Activated T-cell treated with anti-CD3 and anti-CD28 coated beads, Interleukin-2, amount 50 U/mL, for 72 hours (primary cell): ENCODE results near the gene CORO6. TPM values are rescaled to one million over a fixed set of nuclear protein-coding genes. Genes with fewer than 3 reads are reported as not detected.

Source experiments
- ATAC-seq, 2 donors: fragments of 150-1000 bp; cut with Tn5 transposase; replicated peaks in 1 of 2; 2 replicates each; pipeline ENCODE4 v1.10.0; 2021; ENCODE audit warnings: moderate library complexity in 2 of 2, mild to moderate bottlenecking in 1 of 2
- DNase-seq, 2 donors: peaks; one replicate each; pipeline ENCODE4 v3.0.0; 2021 to 2022; ENCODE audit warnings: mixed read lengths in 1 of 2
- H3K27ac Mint-ChIP-seq: one replicate; pipeline ENCODE4 v1.8.0; 2022; ENCODE audit warnings: mild to moderate bottlenecking, moderate library complexity, mixed read lengths
- H3K27me3 Mint-ChIP-seq: one replicate; pipeline ENCODE4 v1.8.0; 2022; ENCODE audit warnings: low read depth, mixed read lengths
- H3K36me3 Mint-ChIP-seq, 2 donors: one replicate each; pipeline ENCODE4 v1.8.0; 2022; ENCODE audit warnings: mixed read lengths in 2 of 2, mild to moderate bottlenecking in 1 of 2; ENCODE audit not compliant: insufficient read depth in 2 of 2
- H3K4me1 Mint-ChIP-seq: one replicate; pipeline ENCODE4 v1.8.0; 2022; ENCODE audit warnings: low read depth, mixed read lengths
- H3K4me3 Mint-ChIP-seq, 2 donors: one replicate each; pipeline ENCODE4 v1.8.0; 2022; ENCODE audit warnings: mild to moderate bottlenecking in 2 of 2, mixed read lengths in 2 of 2, moderate library complexity in 2 of 2
- H3K9me3 Mint-ChIP-seq, 2 donors: one replicate each; pipeline ENCODE4 v1.8.0; 2022; ENCODE audit warnings: mixed read lengths in 2 of 2
- total RNA-seq, 2 donors: library from RNA; stranded (reverse); gene quantifications; one replicate each; pipeline ENCODE4 v1.2.3, GENCODE V29; 2022

CORO6 gene
- total RNA-seq, 2 donors from 2014 or later: 10.4 to 13.9 TPM

- Mint-ChIP-seq H3K4me3 (peak overlapping the region; percentile 85 to 91), H3K4me1 (peaks cover 82% of the 10 kb centered on the region), H3K36me3 (no peaks in the 10 kb centered on the region), H3K9me3 (no peaks in the 10 kb centered on the region), H3K27me3 (no peaks in the 10 kb centered on the region), H3K27ac (peak overlapping the region; percentile 91)
- ATAC-seq: no peak
- no peak for DNase-seq
Measured at GRCh38 chr17:29625037-29625750, 2.5 kb upstream of the CORO6 start.

- ATAC-seq (peak; percentile 56 to 59), DNase-seq (peak; percentile 47 to 56)
- Mint-ChIP-seq H3K27ac (peak overlapping the region; percentile 80), H3K4me1 (peaks cover 76% of the 10 kb centered on the region), H3K9me3 (no peaks in the 10 kb centered on the region), H3K27me3 (no peaks in the 10 kb centered on the region), H3K36me3 (no peaks in the 10 kb centered on the region), H3K4me3 (peak overlapping the region; percentile 85 to 91)
Measured at GRCh38 chr17:29624586-29624985, 1.9 kb upstream of the CORO6 start.

- no peaks in the 10 kb centered on the region for H3K36me3 Mint-ChIP-seq
- no peaks in the 10 kb centered on the region for H3K9me3 Mint-ChIP-seq
- H3K27me3 Mint-ChIP-seq: no peaks in the 10 kb centered on the region
- H3K27ac Mint-ChIP-seq: peak overlapping the region; percentile 75
- no peak for DNase-seq
- peak overlapping the region; percentile 85 to 91 for H3K4me3 Mint-ChIP-seq
- H3K4me1 Mint-ChIP-seq: peaks cover 63% of the 10 kb centered on the region
- peak in 1 of 2 donors; percentile 1 for ATAC-seq
Measured at GRCh38 chr17:29623283-29623647, 553 bp upstream of the CORO6 start.

- ATAC-seq: no peak
- Mint-ChIP-seq H3K36me3 (no peaks in the 10 kb centered on the region), H3K4me1 (peaks cover 60% of the 10 kb centered on the region), H3K4me3 (peak overlapping the region; percentile 85 to 91), H3K27me3 (peaks cover 3% of the 10 kb centered on the region), H3K9me3 (no peaks in the 10 kb centered on the region), H3K27ac (no peak overlapping the region)
- DNase-seq: no peak
Measured at GRCh38 chr17:29621751-29622194, 939 bp downstream of the CORO6 start.

- no peak overlapping the region for H3K4me3 Mint-ChIP-seq
- H3K27me3 Mint-ChIP-seq: peaks cover 5% of the 10 kb centered on the region
- peaks cover 63% of the 10 kb centered on the region for H3K4me1 Mint-ChIP-seq
- no peak overlapping the region for H3K27ac Mint-ChIP-seq
- no peak for DNase-seq
- ATAC-seq: no peak
- H3K9me3 Mint-ChIP-seq: no peaks in the 10 kb centered on the region
- H3K36me3 Mint-ChIP-seq: no peaks in the 10 kb centered on the region
Measured at GRCh38 chr17:29620779-29621500, 1.8 kb downstream of the CORO6 start.

- no peak for ATAC-seq
- DNase-seq: no peak
- H3K4me3 Mint-ChIP-seq: no peak overlapping the region
- no peaks in the 10 kb centered on the region for H3K36me3 Mint-ChIP-seq
- H3K27ac Mint-ChIP-seq: no peak overlapping the region
- peaks cover 5% of the 10 kb centered on the region for H3K27me3 Mint-ChIP-seq
- no peaks in the 10 kb centered on the region for H3K9me3 Mint-ChIP-seq
- peaks cover 63% of the 10 kb centered on the region for H3K4me1 Mint-ChIP-seq
Measured at GRCh38 chr17:29620271-29620670, 2.4 kb downstream of the CORO6 start.

- H3K36me3 Mint-ChIP-seq: no peaks in the 10 kb centered on the region
- no peak overlapping the region for H3K4me3 Mint-ChIP-seq
- peaks cover 63% of the 10 kb centered on the region for H3K4me1 Mint-ChIP-seq
- no peak for ATAC-seq
- no peak overlapping the region for H3K27ac Mint-ChIP-seq
- no peaks in the 10 kb centered on the region for H3K9me3 Mint-ChIP-seq
- no peak for DNase-seq
- H3K27me3 Mint-ChIP-seq: peaks cover 5% of the 10 kb centered on the region
Measured at GRCh38 chr17:29619251-29619650, 3.5 kb downstream of the CORO6 start.

GRCh38 chr17:29618272-29619065 is 4.2 kb downstream of the CORO6 start:
- Mint-ChIP-seq H3K9me3 (no peaks in the 10 kb centered on the region), H3K27ac (no peak overlapping the region), H3K4me3 (peak overlapping the region; percentile 71 to 89), H3K4me1 (peaks cover 60% of the 10 kb centered on the region), H3K36me3 (no peaks in the 10 kb centered on the region), H3K27me3 (peaks cover 5% of the 10 kb centered on the region)
- ATAC-seq (peak in 1 of 2 donors; percentile 0), DNase-seq (no peak)

GRCh38 chr17:29617481-29618271 is 5.0 kb downstream of the CORO6 start:
- Mint-ChIP-seq H3K9me3 (no peaks in the 10 kb centered on the region), H3K4me1 (peaks cover 52% of the 10 kb centered on the region), H3K4me3 (peak overlapping the region; percentile 71 to 89), H3K27me3 (peaks cover 5% of the 10 kb centered on the region), H3K27ac (no peak overlapping the region), H3K36me3 (no peaks in the 10 kb centered on the region)
- DNase-seq (peak; percentile 92 to 93), ATAC-seq (peak; percentile 53 to 55)

- no peaks in the 10 kb centered on the region for H3K36me3 Mint-ChIP-seq
- no peaks in the 10 kb centered on the region for H3K9me3 Mint-ChIP-seq
- no peak overlapping the region for H3K27ac Mint-ChIP-seq
- DNase-seq (peak; percentile 95 to 96), ATAC-seq (peak; percentile 75 to 77)
- peaks cover 50% of the 10 kb centered on the region for H3K4me1 Mint-ChIP-seq
- peaks cover 5% of the 10 kb centered on the region for H3K27me3 Mint-ChIP-seq
- H3K4me3 Mint-ChIP-seq: peak overlapping the region; percentile 71 to 89
Measured at GRCh38 chr17:29617125-29617480, 5.6 kb downstream of the CORO6 start.

- peaks cover 45% of the 10 kb centered on the region for H3K4me1 Mint-ChIP-seq
- H3K27me3 Mint-ChIP-seq: peaks cover 5% of the 10 kb centered on the region
- H3K4me3 Mint-ChIP-seq: peak overlapping the region; percentile 71 to 89
- no peaks in the 10 kb centered on the region for H3K36me3 Mint-ChIP-seq
- no peak for ATAC-seq
- no peaks in the 10 kb centered on the region for H3K9me3 Mint-ChIP-seq
- no peak overlapping the region for H3K27ac Mint-ChIP-seq
- DNase-seq: no peak
Measured at GRCh38 chr17:29616300-29617048, 6.2 kb downstream of the CORO6 start.
